Neural cell (in vitro differentiated cells): ENCODE data around the gene INAVA.

Experiments used
- MXI1 ChIP-seq: fragments of 450-650 bp; conservative IDR thresholded peaks from 2 replicates; pipeline ENCODE4 v1.6.1; 2014; ENCODE audit warnings: antibody characterized with exemption, mild to moderate bottlenecking; ENCODE audit not compliant: poor library complexity, severe bottlenecking
- RAD21 ChIP-seq: fragments of 450-650 bp; conservative IDR thresholded peaks from 2 replicates; pipeline ENCODE4 v1.6.1; 2014; ENCODE audit warnings: antibody characterized with exemption, mild to moderate bottlenecking, moderate library complexity

- TF ChIP-seq RAD21, result no peak
- no peak for TF ChIP-seq MXI1
Measured at GRCh38 chr1:200900877-200901276, 6.2 kb downstream of the INAVA start.
